K562 (cell line): ENCODE results near the gene RSU1.

ENCODE experiments used
- ELF1 ChIP-seq: fragments of 200-800 bp; sonication (Bioruptor generic); IDR thresholded peaks from 2 replicates; pipeline ENCODE4 v1.6.1; 2016; ENCODE audit warnings: missing genetic modification characterization, missing compliant biosample characterization
- EZH2 ChIP-seq: IDR thresholded peaks from 2 replicates; pipeline ENCODE4 v1.6.1; 2012; ENCODE audit warnings: low read depth, mild to moderate bottlenecking, inconsistent platforms, low read length, borderline replicate concordance
- FOXJ3 ChIP-seq: sonication (generic); formaldehyde crosslinking; IDR thresholded peaks from 2 replicates; pipeline ENCODE4 v1.4.0; 2020; ENCODE audit warnings: mild to moderate bottlenecking, missing genetic modification reagents
- KDM1A ChIP-seq, 2 experiments: fragments of 450-650 bp; IDR thresholded peaks; 2 replicates each; pipeline ENCODE4 v1.6.1; 2016; ENCODE audit warnings: mild to moderate bottlenecking in 2 of 2
- MAFK ChIP-seq: IDR thresholded peaks from 2 replicates; pipeline ENCODE4 v1.6.1; 2011; ENCODE audit warnings: low read length, improper control_type of control experiment
- NFE2L1 ChIP-seq: fragments of 450-650 bp; IDR thresholded peaks from 2 replicates; pipeline ENCODE4 v1.6.1; 2016; ENCODE audit warnings: missing genetic modification characterization, low read depth, mild to moderate bottlenecking, missing compliant biosample characterization, moderate library complexity, borderline replicate concordance
- POLR2A ChIP-seq: fragments of 450-650 bp; conservative IDR thresholded peaks from 2 replicates; pipeline ENCODE4 v1.6.1; 2016
- ZC3H8 ChIP-seq: fragments of 450-650 bp; IDR thresholded peaks from 2 replicates; pipeline ENCODE4 v1.6.1; 2017
- ZNF436 ChIP-seq: fragments of 250-450, 450-650 bp; sonication (Bioruptor Pico); formaldehyde crosslinking; IDR thresholded peaks from 2 replicates; pipeline ENCODE4 v1.7.0; 2020; ENCODE audit warnings: mild to moderate bottlenecking
- TF ChIP-seq, protein P1 (sequence below): fragments of 150-350 bp; IDR thresholded peaks from 2 replicates; pipeline ENCODE4 v1.6.1; 2014; ENCODE audit warnings: low read depth, mild to moderate bottlenecking, low read length, borderline replicate concordance
- TF ChIP-seq, protein P2 (sequence below), 3 experiments: fragments of 200-800 bp in 1 of 3; fragments of 250-450 bp in 1 of 3; fragments of 450-650 bp in 1 of 3; sonication (Bioruptor Pico) in 1 of 3; sonication (Bioruptor generic) in 1 of 3; formaldehyde crosslinking in 1 of 3; IDR thresholded peaks; 2 replicates each; pipeline versions ENCODE4 v1.6.1 to v1.8.0; 2016 to 2022; ENCODE audit warnings: mild to moderate bottlenecking in 2 of 3, missing genetic modification characterization in 2 of 3, missing compliant biosample characterization in 1 of 3, moderate library complexity in 1 of 3
- TF ChIP-seq, protein P3 (sequence below), 3 experiments: IDR thresholded peaks in 2 of 3; conservative IDR thresholded peaks in 1 of 3; 2 replicates each; pipeline ENCODE4 v1.5.1; 2011 to 2012; ENCODE audit warnings: low read length in 3 of 3, mild to moderate bottlenecking in 3 of 3, control low read depth in 2 of 3, improper control_type of control experiment in 1 of 3, inconsistent platforms in 1 of 3, low read depth in 1 of 3, mixed read lengths in 1 of 3, moderate library complexity in 1 of 3; ENCODE audit not compliant: insufficient read depth in 2 of 3

DNA sequence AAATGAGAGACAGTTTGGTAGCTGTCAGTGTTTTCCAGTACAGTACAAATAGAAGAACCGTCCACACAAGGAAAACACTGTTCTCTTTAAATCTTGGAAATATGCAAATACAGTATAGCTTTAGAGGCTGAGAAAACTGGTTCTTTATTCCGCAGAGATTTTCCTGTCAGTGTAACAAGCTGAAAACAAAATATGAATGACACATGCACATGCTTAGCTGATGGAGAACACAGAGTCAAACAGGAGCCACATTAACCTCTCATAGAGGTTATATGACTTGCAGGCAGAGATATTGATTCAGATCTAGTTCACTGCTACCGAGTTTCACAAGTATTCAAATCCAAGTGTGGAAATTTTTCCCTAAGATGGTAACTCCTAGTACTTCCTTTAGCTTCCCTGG is 160.3 kb downstream of the RSU1 start:
- TF ChIP-seq ZC3H8 (no peak), EZH2 (no peak), ZNF436 (no peak), POLR2A (no peak), KDM1A (IDR thresholded peaks at IDR 0.05) (no peak), MAFK (no peak), FOXJ3 (CRISPR knock-in tag) (no peak), ELF1 (tag) (no peak), NFE2L1 (no peak)
- TF ChIP-seq, protein P1, sequence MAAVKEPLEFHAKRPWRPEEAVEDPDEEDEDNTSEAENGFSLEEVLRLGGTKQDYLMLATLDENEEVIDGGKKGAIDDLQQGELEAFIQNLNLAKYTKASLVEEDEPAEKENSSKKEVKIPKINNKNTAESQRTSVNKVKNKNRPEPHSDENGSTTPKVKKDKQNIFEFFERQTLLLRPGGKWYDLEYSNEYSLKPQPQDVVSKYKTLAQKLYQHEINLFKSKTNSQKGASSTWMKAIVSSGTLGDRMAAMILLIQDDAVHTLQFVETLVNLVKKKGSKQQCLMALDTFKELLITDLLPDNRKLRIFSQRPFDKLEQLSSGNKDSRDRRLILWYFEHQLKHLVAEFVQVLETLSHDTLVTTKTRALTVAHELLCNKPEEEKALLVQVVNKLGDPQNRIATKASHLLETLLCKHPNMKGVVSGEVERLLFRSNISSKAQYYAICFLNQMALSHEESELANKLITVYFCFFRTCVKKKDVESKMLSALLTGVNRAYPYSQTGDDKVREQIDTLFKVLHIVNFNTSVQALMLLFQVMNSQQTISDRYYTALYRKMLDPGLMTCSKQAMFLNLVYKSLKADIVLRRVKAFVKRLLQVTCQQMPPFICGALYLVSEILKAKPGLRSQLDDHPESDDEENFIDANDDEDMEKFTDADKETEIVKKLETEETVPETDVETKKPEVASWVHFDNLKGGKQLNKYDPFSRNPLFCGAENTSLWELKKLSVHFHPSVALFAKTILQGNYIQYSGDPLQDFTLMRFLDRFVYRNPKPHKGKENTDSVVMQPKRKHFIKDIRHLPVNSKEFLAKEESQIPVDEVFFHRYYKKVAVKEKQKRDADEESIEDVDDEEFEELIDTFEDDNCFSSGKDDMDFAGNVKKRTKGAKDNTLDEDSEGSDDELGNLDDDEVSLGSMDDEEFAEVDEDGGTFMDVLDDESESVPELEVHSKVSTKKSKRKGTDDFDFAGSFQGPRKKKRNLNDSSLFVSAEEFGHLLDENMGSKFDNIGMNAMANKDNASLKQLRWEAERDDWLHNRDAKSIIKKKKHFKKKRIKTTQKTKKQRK = no peak
- TF ChIP-seq, protein P2, sequence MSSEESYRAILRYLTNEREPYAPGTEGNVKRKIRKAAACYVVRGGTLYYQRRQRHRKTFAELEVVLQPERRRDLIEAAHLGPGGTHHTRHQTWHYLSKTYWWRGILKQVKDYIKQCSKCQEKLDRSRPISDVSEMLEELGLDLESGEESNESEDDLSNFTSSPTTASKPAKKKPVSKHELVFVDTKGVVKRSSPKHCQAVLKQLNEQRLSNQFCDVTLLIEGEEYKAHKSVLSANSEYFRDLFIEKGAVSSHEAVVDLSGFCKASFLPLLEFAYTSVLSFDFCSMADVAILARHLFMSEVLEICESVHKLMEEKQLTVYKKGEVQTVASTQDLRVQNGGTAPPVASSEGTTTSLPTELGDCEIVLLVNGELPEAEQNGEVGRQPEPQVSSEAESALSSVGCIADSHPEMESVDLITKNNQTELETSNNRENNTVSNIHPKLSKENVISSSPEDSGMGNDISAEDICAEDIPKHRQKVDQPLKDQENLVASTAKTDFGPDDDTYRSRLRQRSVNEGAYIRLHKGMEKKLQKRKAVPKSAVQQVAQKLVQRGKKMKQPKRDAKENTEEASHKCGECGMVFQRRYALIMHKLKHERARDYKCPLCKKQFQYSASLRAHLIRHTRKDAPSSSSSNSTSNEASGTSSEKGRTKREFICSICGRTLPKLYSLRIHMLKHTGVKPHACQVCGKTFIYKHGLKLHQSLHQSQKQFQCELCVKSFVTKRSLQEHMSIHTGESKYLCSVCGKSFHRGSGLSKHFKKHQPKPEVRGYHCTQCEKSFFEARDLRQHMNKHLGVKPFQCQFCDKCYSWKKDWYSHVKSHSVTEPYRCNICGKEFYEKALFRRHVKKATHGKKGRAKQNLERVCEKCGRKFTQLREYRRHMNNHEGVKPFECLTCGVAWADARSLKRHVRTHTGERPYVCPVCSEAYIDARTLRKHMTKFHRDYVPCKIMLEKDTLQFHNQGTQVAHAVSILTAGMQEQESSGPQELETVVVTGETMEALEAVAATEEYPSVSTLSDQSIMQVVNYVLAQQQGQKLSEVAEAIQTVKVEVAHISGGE (CRISPR knock-in tag; IDR thresholded peaks at IDR 0.05) = no peak
- TF ChIP-seq, protein P3, sequence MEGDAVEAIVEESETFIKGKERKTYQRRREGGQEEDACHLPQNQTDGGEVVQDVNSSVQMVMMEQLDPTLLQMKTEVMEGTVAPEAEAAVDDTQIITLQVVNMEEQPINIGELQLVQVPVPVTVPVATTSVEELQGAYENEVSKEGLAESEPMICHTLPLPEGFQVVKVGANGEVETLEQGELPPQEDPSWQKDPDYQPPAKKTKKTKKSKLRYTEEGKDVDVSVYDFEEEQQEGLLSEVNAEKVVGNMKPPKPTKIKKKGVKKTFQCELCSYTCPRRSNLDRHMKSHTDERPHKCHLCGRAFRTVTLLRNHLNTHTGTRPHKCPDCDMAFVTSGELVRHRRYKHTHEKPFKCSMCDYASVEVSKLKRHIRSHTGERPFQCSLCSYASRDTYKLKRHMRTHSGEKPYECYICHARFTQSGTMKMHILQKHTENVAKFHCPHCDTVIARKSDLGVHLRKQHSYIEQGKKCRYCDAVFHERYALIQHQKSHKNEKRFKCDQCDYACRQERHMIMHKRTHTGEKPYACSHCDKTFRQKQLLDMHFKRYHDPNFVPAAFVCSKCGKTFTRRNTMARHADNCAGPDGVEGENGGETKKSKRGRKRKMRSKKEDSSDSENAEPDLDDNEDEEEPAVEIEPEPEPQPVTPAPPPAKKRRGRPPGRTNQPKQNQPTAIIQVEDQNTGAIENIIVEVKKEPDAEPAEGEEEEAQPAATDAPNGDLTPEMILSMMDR (IDR thresholded peaks at IDR 0.05 in 2 of 3, conservative IDR thresholded peaks at IDR 0.05 in 1 of 3; ENCODE audit: insufficient read depth in 2 of 3, low read depth in 1 of 3, low read length in 3 of 3) = no peak
